Panc1 (cell line): ENCODE measurements around the gene XXYLT1. TPM values are rescaled to one million over a fixed set of nuclear protein-coding genes. Genes with fewer than 3 reads are reported as not detected.

Experiments used
- ATAC-seq: fragments of 200-7000 bp; cut with Tn5 transposase; 2 replicates; pipeline ENCODE4 v1.9.1; 2020; ENCODE audit warnings: mild to moderate bottlenecking, moderate library complexity
- BruUV-seq: library from RNA; stranded (reverse); fragments of 400-500 nt; replicated peaks from 2 replicates; lab custom pipeline; 2021; lab: Mats Ljungman, UMichigan
- CTCF ChIA-PET: fragments of 300-600 bp; sonication (Branson Sonifier 250); formaldehyde crosslinking; loops from one replicate; lab custom pipeline; 2022; ENCODE audit warnings: antibody characterized with exemption; lab: Charles Lee
- POLR2A ChIA-PET: fragments of 300-600 bp; sonication (Branson Sonifier 250); formaldehyde crosslinking; loops from one replicate; lab custom pipeline; 2022; ENCODE audit warnings: antibody characterized with exemption; lab: Charles Lee
- DNase-seq: peaks from one replicate; pipeline ENCODE4 v3.0.0-alpha.2; 2010; ENCODE audit warnings: low read depth, low spot score
- H3K27ac ChIP-seq: 2 replicates; pipeline ENCODE4 v1.5.1; 2011; ENCODE audit warnings: mild to moderate bottlenecking, low read length, inconsistent platforms
- H3K27me3 ChIP-seq: fragments of 200-500 bp; sonication (Bioruptor generic); 2 replicates; pipeline ENCODE4 v1.6.0; 2014; ENCODE audit warnings: low read length, inconsistent platforms; ENCODE audit not compliant: control insufficient read depth, insufficient read depth
- H3K36me3 ChIP-seq: fragments of 200-500 bp; sonication (Bioruptor generic); 2 replicates; pipeline ENCODE4 v1.5.1; 2014; ENCODE audit warnings: inconsistent platforms, mild to moderate bottlenecking, low read length, moderate library complexity; ENCODE audit not compliant: control insufficient read depth, insufficient read depth
- H3K4me1 ChIP-seq: 2 replicates; pipeline ENCODE4 v1.5.1; 2011; ENCODE audit warnings: inconsistent platforms, mild to moderate bottlenecking, low read length, moderate library complexity; ENCODE audit not compliant: control insufficient read depth, insufficient read depth
- H3K4me3 ChIP-seq, 2 experiments: 2 replicates each; pipeline ENCODE4 v1.5.1; 2011 to 2012; ENCODE audit warnings: low read depth in 2 of 2, low read length in 2 of 2, mild to moderate bottlenecking in 2 of 2, inconsistent platforms in 1 of 2, moderate library complexity in 1 of 2
- H3K9me3 ChIP-seq: fragments of 200-500 bp; sonication (Bioruptor generic); 2 replicates; pipeline ENCODE4 v1.5.1; 2014; ENCODE audit warnings: low read depth, mild to moderate bottlenecking, inconsistent platforms, low read length, moderate library complexity; ENCODE audit not compliant: control insufficient read depth, insufficient read depth
- CTCF ChIP-seq: fragments of 450-650 bp; IDR thresholded peaks from 2 replicates; pipeline ENCODE4 v1.5.1; 2017; ENCODE audit warnings: mild to moderate bottlenecking
- POLR2AphosphoS5 ChIP-seq: IDR thresholded peaks from 2 replicates; pipeline ENCODE4 v1.6.1; 2012; ENCODE audit warnings: mild to moderate bottlenecking, low read depth, low read length, moderate library complexity
- REST ChIP-seq, 2 experiments: IDR thresholded peaks; 2 replicates each; pipeline ENCODE4 v1.6.1; 2011 to 2012; ENCODE audit warnings: low read depth in 2 of 2, control low read depth in 1 of 2, low read length in 1 of 2, mild to moderate bottlenecking in 1 of 2, moderate library complexity in 1 of 2; ENCODE audit not compliant: insufficient read depth in 1 of 2
- SIN3A ChIP-seq: IDR thresholded peaks from 2 replicates; pipeline ENCODE4 v1.6.1; 2012; ENCODE audit warnings: low read depth, mild to moderate bottlenecking, low read length, moderate library complexity, borderline replicate concordance; ENCODE audit not compliant: insufficient read depth
- TCF7L2 ChIP-seq: IDR thresholded peaks from 2 replicates; pipeline ENCODE4 v1.6.1; 2011; ENCODE audit warnings: mild to moderate bottlenecking, low read depth, low read length, inconsistent platforms
- in situ Hi-C: cut with HindIII; loops from 2 replicates; pipeline ENCODE4 v1.10.0; 2016; ENCODE audit warnings: low sequenced_read_pairs, low pct_unique_long_range_greater_than_20kb
- intact Hi-C: fragments of 100-400 bp; cut with micrococcal nuclease; formaldehyde crosslinking; loops from one replicate; pipeline ENCODE4 v1.10.0; 2022; ENCODE audit not compliant: unreplicated experiment
- total RNA-seq: library from RNA; stranded (reverse); gene quantifications from one replicate; pipeline ENCODE4 v1.2.1, GENCODE V29; 2021; ENCODE audit not compliant: unreplicated experiment

The XXYLT1 gene
- total RNA-seq, 1 experiment from 2014 or later = 26.0 TPM

DNA sequence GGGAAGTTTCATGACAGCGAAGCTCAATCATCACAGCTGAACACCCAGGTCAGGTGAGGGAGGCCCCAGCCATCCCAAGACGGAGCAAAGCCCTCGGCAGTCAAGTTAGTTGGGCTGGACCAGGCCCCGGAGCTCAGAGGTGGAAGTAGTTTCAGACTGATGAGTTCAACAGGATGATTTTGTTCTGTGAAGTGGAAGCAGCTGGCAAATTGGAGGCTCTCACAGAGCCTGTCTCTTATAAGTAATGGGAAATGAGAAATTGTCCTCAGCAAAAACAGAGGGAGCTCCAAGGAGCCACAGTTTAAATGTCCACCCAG, 245.1 kb downstream of the XXYLT1 start:
- POLR2A ChIA-PET = no interaction called here
- in situ Hi-C loops = no loop called here
- no TSS peak for BruUV-seq

GRCh38 chr3:195025056-195025883, 245.7 kb downstream of the XXYLT1 start:
- Histone ChIP-seq H3K4me3 (no peak overlapping the region), H3K27ac (peak overlapping the region; percentile 49; the same call in 1 of the 2 replicates), H3K27me3 (no peaks in the 10 kb centered on the region), H3K4me1 (peaks cover 9% of the 10 kb centered on the region), H3K36me3 (no peaks in the 10 kb centered on the region), H3K9me3 (no peaks in the 10 kb centered on the region)
- DNase-seq = no peak
- POLR2A ChIA-PET = no interaction called here
- intact Hi-C loops = no loop called here
- no TSS peak for BruUV-seq
- in situ Hi-C loops = no loop called here
- TF ChIP-seq REST (IDR thresholded peaks at IDR 0.05; ENCODE audit: insufficient read depth in 1 of 2, low read depth in 2 of 2, low read length in 1 of 2) (no peak), TCF7L2 (peak; percentile 37; the same call in 1 of the 2 replicates)
- no peak for ATAC-seq
- CTCF ChIA-PET = no interaction called here

More for the DNA sequence above, 245.1 kb downstream of the XXYLT1 start:
- no peak for TF ChIP-seq POLR2AphosphoS5
- TF ChIP-seq SIN3A = no peak
- no peak for TF ChIP-seq TCF7L2
- TF ChIP-seq CTCF = no peak
- no peak for TF ChIP-seq REST (IDR thresholded peaks at IDR 0.05; ENCODE audit: insufficient read depth in 1 of 2, low read depth in 2 of 2, low read length in 1 of 2)
- intact Hi-C loops = no loop called here
- Histone ChIP-seq H3K4me1 (peaks cover 15% of the 10 kb centered on the region), H3K27me3 (no peaks in the 10 kb centered on the region), H3K9me3 (no peaks in the 10 kb centered on the region), H3K36me3 (no peaks in the 10 kb centered on the region), H3K4me3 (no peak overlapping the region), H3K27ac (peak overlapping the region; percentile 49; the same call in 1 of the 2 replicates)
- ATAC-seq (no peak), DNase-seq (no peak)
- CTCF ChIA-PET = no interaction called here
